Panc1 (cell line): Measurements from ENCODE around the gene TNIK. TPM values are rescaled to one million over a fixed set of nuclear protein-coding genes. Genes with fewer than 3 reads are reported as not detected.

Experiments used
- ATAC-seq: fragments of 200-7000 bp; cut with Tn5 transposase; 2 replicates; pipeline ENCODE4 v1.9.1; 2020; ENCODE audit warnings: mild to moderate bottlenecking, moderate library complexity
- BruUV-seq: library from RNA; stranded (reverse); fragments of 400-500 nt; replicated peaks from 2 replicates; lab custom pipeline; 2021; lab: Mats Ljungman, UMichigan
- CTCF ChIA-PET: fragments of 300-600 bp; sonication (Branson Sonifier 250); formaldehyde crosslinking; loops from one replicate; lab custom pipeline; 2022; ENCODE audit warnings: antibody characterized with exemption; lab: Charles Lee
- POLR2A ChIA-PET: fragments of 300-600 bp; sonication (Branson Sonifier 250); formaldehyde crosslinking; loops from one replicate; lab custom pipeline; 2022; ENCODE audit warnings: antibody characterized with exemption; lab: Charles Lee
- DNase-seq: peaks from one replicate; pipeline ENCODE4 v3.0.0-alpha.2; 2010; ENCODE audit warnings: low read depth, low spot score
- H3K27ac ChIP-seq: 2 replicates; pipeline ENCODE4 v1.5.1; 2011; ENCODE audit warnings: mild to moderate bottlenecking, low read length, inconsistent platforms
- H3K27me3 ChIP-seq: fragments of 200-500 bp; sonication (Bioruptor generic); 2 replicates; pipeline ENCODE4 v1.6.0; 2014; ENCODE audit warnings: low read length, inconsistent platforms; ENCODE audit not compliant: control insufficient read depth, insufficient read depth
- H3K36me3 ChIP-seq: fragments of 200-500 bp; sonication (Bioruptor generic); 2 replicates; pipeline ENCODE4 v1.5.1; 2014; ENCODE audit warnings: inconsistent platforms, mild to moderate bottlenecking, low read length, moderate library complexity; ENCODE audit not compliant: control insufficient read depth, insufficient read depth
- H3K4me1 ChIP-seq: 2 replicates; pipeline ENCODE4 v1.5.1; 2011; ENCODE audit warnings: inconsistent platforms, mild to moderate bottlenecking, low read length, moderate library complexity; ENCODE audit not compliant: control insufficient read depth, insufficient read depth
- H3K4me3 ChIP-seq, 2 experiments: 2 replicates each; pipeline ENCODE4 v1.5.1; 2011 to 2012; ENCODE audit warnings: low read depth in 2 of 2, low read length in 2 of 2, mild to moderate bottlenecking in 2 of 2, inconsistent platforms in 1 of 2, moderate library complexity in 1 of 2
- H3K9me3 ChIP-seq: fragments of 200-500 bp; sonication (Bioruptor generic); 2 replicates; pipeline ENCODE4 v1.5.1; 2014; ENCODE audit warnings: low read depth, mild to moderate bottlenecking, inconsistent platforms, low read length, moderate library complexity; ENCODE audit not compliant: control insufficient read depth, insufficient read depth
- POLR2AphosphoS5 ChIP-seq: IDR thresholded peaks from 2 replicates; pipeline ENCODE4 v1.6.1; 2012; ENCODE audit warnings: mild to moderate bottlenecking, low read depth, low read length, moderate library complexity
- SIN3A ChIP-seq: IDR thresholded peaks from 2 replicates; pipeline ENCODE4 v1.6.1; 2012; ENCODE audit warnings: low read depth, mild to moderate bottlenecking, low read length, moderate library complexity, borderline replicate concordance; ENCODE audit not compliant: insufficient read depth
- TCF7L2 ChIP-seq: IDR thresholded peaks from 2 replicates; pipeline ENCODE4 v1.6.1; 2011; ENCODE audit warnings: mild to moderate bottlenecking, low read depth, low read length, inconsistent platforms
- in situ Hi-C: cut with HindIII; loops from 2 replicates; pipeline ENCODE4 v1.10.0; 2016; ENCODE audit warnings: low sequenced_read_pairs, low pct_unique_long_range_greater_than_20kb
- intact Hi-C: fragments of 100-400 bp; cut with micrococcal nuclease; formaldehyde crosslinking; loops from one replicate; pipeline ENCODE4 v1.10.0; 2022; ENCODE audit not compliant: unreplicated experiment
- total RNA-seq: library from RNA; stranded (reverse); gene quantifications from one replicate; pipeline ENCODE4 v1.2.1, GENCODE V29; 2021; ENCODE audit not compliant: unreplicated experiment
- TF ChIP-seq, protein P1 (sequence below), 2 experiments: IDR thresholded peaks; 2 replicates each; pipeline ENCODE4 v1.6.1; 2011 to 2012; ENCODE audit warnings: low read depth in 2 of 2, control low read depth in 1 of 2, low read length in 1 of 2, mild to moderate bottlenecking in 1 of 2, moderate library complexity in 1 of 2; ENCODE audit not compliant: insufficient read depth in 1 of 2
- TF ChIP-seq, protein P2 (sequence below): fragments of 450-650 bp; IDR thresholded peaks from 2 replicates; pipeline ENCODE4 v1.5.1; 2017; ENCODE audit warnings: mild to moderate bottlenecking

Gene TNIK
- total RNA-seq, 1 experiment from 2014 or later: 1.9 TPM

DNA sequence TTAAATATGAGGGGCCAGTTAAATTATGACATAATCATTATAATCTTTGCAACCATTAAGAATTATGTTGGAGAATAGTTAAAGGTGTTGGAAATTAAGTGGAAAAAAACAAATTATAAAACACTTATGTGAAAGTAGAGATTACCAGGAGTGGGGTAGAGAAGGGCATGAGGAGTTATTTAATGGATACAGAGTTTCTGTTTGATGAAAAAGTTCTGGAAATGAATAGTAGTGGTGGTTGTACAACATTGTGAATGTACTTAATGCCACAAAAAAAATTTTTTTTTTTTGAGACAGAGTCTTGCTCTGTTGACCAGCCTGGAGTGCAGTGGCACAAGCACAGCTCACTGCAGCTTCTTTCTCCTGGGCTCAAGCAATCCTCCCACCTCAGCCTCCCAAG lies 25.1 kb upstream of the TNIK start:
- H3K27ac ChIP-seq: no peak overlapping the region
- ChIA-PET CTCF (interaction anchor here (0.7 kb wide), 1 partner anchor 63 kb away, joined by 3 read pairs; no protein-coding TSS in a partner anchor), POLR2A (no interaction called here)
- DNase-seq: no peak
- no TSS peak for BruUV-seq
- TF ChIP-seq POLR2AphosphoS5: no peak
- TF ChIP-seq, protein P1, sequence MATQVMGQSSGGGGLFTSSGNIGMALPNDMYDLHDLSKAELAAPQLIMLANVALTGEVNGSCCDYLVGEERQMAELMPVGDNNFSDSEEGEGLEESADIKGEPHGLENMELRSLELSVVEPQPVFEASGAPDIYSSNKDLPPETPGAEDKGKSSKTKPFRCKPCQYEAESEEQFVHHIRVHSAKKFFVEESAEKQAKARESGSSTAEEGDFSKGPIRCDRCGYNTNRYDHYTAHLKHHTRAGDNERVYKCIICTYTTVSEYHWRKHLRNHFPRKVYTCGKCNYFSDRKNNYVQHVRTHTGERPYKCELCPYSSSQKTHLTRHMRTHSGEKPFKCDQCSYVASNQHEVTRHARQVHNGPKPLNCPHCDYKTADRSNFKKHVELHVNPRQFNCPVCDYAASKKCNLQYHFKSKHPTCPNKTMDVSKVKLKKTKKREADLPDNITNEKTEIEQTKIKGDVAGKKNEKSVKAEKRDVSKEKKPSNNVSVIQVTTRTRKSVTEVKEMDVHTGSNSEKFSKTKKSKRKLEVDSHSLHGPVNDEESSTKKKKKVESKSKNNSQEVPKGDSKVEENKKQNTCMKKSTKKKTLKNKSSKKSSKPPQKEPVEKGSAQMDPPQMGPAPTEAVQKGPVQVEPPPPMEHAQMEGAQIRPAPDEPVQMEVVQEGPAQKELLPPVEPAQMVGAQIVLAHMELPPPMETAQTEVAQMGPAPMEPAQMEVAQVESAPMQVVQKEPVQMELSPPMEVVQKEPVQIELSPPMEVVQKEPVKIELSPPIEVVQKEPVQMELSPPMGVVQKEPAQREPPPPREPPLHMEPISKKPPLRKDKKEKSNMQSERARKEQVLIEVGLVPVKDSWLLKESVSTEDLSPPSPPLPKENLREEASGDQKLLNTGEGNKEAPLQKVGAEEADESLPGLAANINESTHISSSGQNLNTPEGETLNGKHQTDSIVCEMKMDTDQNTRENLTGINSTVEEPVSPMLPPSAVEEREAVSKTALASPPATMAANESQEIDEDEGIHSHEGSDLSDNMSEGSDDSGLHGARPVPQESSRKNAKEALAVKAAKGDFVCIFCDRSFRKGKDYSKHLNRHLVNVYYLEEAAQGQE (IDR thresholded peaks at IDR 0.05; ENCODE audit: insufficient read depth in 1 of 2, low read depth in 2 of 2, low read length in 1 of 2): no peak
- TF ChIP-seq, protein P2, sequence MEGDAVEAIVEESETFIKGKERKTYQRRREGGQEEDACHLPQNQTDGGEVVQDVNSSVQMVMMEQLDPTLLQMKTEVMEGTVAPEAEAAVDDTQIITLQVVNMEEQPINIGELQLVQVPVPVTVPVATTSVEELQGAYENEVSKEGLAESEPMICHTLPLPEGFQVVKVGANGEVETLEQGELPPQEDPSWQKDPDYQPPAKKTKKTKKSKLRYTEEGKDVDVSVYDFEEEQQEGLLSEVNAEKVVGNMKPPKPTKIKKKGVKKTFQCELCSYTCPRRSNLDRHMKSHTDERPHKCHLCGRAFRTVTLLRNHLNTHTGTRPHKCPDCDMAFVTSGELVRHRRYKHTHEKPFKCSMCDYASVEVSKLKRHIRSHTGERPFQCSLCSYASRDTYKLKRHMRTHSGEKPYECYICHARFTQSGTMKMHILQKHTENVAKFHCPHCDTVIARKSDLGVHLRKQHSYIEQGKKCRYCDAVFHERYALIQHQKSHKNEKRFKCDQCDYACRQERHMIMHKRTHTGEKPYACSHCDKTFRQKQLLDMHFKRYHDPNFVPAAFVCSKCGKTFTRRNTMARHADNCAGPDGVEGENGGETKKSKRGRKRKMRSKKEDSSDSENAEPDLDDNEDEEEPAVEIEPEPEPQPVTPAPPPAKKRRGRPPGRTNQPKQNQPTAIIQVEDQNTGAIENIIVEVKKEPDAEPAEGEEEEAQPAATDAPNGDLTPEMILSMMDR: no peak
- TF ChIP-seq TCF7L2: no peak
- no peak for TF ChIP-seq SIN3A
- ATAC-seq: no peak
- no peaks in the 10 kb centered on the region for H3K36me3 ChIP-seq
- no peaks in the 10 kb centered on the region for H3K27me3 ChIP-seq
- H3K9me3 ChIP-seq: no peaks in the 10 kb centered on the region
- no peak overlapping the region for H3K4me3 ChIP-seq
- H3K4me1 ChIP-seq: no peaks in the 10 kb centered on the region
- intact Hi-C loops: no loop called here
- in situ Hi-C loops: no loop called here

DNA sequence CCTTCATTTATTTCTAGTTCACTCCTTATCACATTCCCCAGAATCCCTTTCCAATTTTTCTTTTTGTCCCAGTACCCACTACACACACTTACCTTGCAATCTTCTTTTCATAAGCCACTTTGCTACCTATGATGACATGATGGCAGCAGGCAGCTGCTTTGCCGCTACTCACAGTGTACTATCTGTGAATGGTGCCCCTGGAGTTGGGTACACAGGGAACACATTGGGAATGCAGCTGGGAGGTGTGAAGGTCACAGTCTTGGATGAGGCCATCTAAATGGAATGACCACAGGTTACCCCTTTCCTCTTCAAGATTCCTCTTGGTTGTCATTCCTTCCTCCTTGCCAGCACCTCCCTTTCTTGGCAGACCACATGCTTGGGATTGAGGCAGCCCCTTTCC lies 20.8 kb upstream of the TNIK start:
- no peaks in the 10 kb centered on the region for H3K36me3 ChIP-seq
- H3K4me3 ChIP-seq: no peak overlapping the region
- no TSS peak for BruUV-seq
- H3K27me3 ChIP-seq: no peaks in the 10 kb centered on the region
- CTCF ChIA-PET: no interaction called here
- DNase-seq (no peak), ATAC-seq (no peak)
- intact Hi-C loops (no loop called here), in situ Hi-C loops (no loop called here)
- no peaks in the 10 kb centered on the region for H3K4me1 ChIP-seq
- POLR2A ChIA-PET: no interaction called here
- TF ChIP-seq, protein P1 (IDR thresholded peaks at IDR 0.05; ENCODE audit: insufficient read depth in 1 of 2, low read depth in 2 of 2, low read length in 1 of 2): no peak
- TF ChIP-seq SIN3A: no peak
- TF ChIP-seq, protein P2: no peak
- no peak for TF ChIP-seq TCF7L2
- TF ChIP-seq POLR2AphosphoS5: no peak
- H3K9me3 ChIP-seq: no peaks in the 10 kb centered on the region
- H3K27ac ChIP-seq: no peak overlapping the region
